HepG2 (cell line): ENCODE measurements around the gene P4HB. TPM values are rescaled to one million over a fixed set of nuclear protein-coding genes. Genes with fewer than 3 reads are reported as not detected.

ENCODE experiments used
- ATAD3A ChIP-seq: sonication (generic); formaldehyde crosslinking; IDR thresholded peaks from 2 replicates; pipeline ENCODE4 v1.4.0; 2020; ENCODE audit warnings: missing genetic modification reagents
- E2F1 ChIP-seq: sonication (generic); formaldehyde crosslinking; IDR thresholded peaks from 2 replicates; pipeline ENCODE4 v1.5.0; 2020; ENCODE audit warnings: missing genetic modification reagents
- HNF1B ChIP-seq: sonication (generic); formaldehyde crosslinking; IDR thresholded peaks from 2 replicates; pipeline ENCODE4 v1.5.1; 2020; ENCODE audit warnings: mild to moderate bottlenecking, moderate library complexity, missing genetic modification reagents
- KDM2A ChIP-seq: sonication (generic); formaldehyde crosslinking; IDR thresholded peaks from 2 replicates; pipeline ENCODE4 v1.4.0; 2020; ENCODE audit warnings: low read depth, missing genetic modification reagents, borderline replicate concordance
- MYC ChIP-seq: sonication (generic); formaldehyde crosslinking; IDR thresholded peaks from 2 replicates; pipeline ENCODE4 v1.9.0; 2021; ENCODE audit warnings: missing genetic modification reagents, borderline replicate concordance
- THAP9 ChIP-seq: sonication (generic); formaldehyde crosslinking; IDR thresholded peaks from 2 replicates; pipeline ENCODE4; 2020; ENCODE audit warnings: missing genetic modification reagents, mild to moderate bottlenecking, borderline replicate concordance
- ZNF121 ChIP-seq: sonication (generic); formaldehyde crosslinking; IDR thresholded peaks from 2 replicates; pipeline ENCODE4 v1.5.0; 2020; ENCODE audit warnings: mild to moderate bottlenecking, missing genetic modification reagents
- ZNF747 ChIP-seq: sonication (generic); formaldehyde crosslinking; IDR thresholded peaks from 2 replicates; pipeline ENCODE4 v1.8.1; 2023; ENCODE audit warnings: missing genetic modification reagents, mild to moderate bottlenecking, borderline replicate concordance
- ZSCAN5A ChIP-seq: sonication (generic); formaldehyde crosslinking; IDR thresholded peaks from 2 replicates; pipeline ENCODE4 v1.8.0; 2022; ENCODE audit warnings: mild to moderate bottlenecking, missing genetic modification reagents, borderline replicate concordance
- polyA plus RNA-seq, 8 experiments: library from polyadenylated mRNA; depleted of rRNA in 3 of 8; stranded (reverse) in 7 of 8; unstranded in 1 of 8; fragments of >200 nt; fragmentation: Illumina TruSeq in 4 of 8; extraction: Trizol in 4 of 8; gene quantifications; 2 replicates each; pipeline versions ENCODE4 v1.2.1 to v1.2.3, GENCODE V29; 2011 to 2016; ENCODE audit warnings: low read depth in 4 of 8, missing spikeins in 1 of 8, mixed read lengths in 1 of 8; ENCODE audit not compliant: insufficient read depth in 1 of 8
- total RNA-seq, 5 experiments: library from RNA; depleted of rRNA; stranded (reverse); fragments of >200 nt; fragmentation: Illumina TruSeq; extraction: Trizol; gene quantifications; 2 replicates each; pipeline ENCODE4 v1.2.3, GENCODE V29; 2016; ENCODE audit warnings: low read depth in 1 of 5
- TF ChIP-seq, protein P1 (sequence below): sonication (generic); formaldehyde crosslinking; IDR thresholded peaks from 2 replicates; pipeline ENCODE4 v1.4.0; 2020; ENCODE audit warnings: missing genetic modification reagents
- TF ChIP-seq, protein P2 (sequence below): sonication (generic); formaldehyde crosslinking; IDR thresholded peaks from 2 replicates; pipeline ENCODE4 v1.8.1; 2023; ENCODE audit warnings: mild to moderate bottlenecking, inconsistent platforms, moderate library complexity, missing genetic modification reagents, borderline replicate concordance
- TF ChIP-seq, protein P3 (sequence below): IDR thresholded peaks from 2 replicates; pipeline ENCODE4 v1.6.1; 2016; ENCODE audit warnings: missing compliant biosample characterization, missing genetic modification reagents, borderline replicate concordance
- TF ChIP-seq, protein P4 (sequence below): sonication (generic); formaldehyde crosslinking; IDR thresholded peaks from 2 replicates; pipeline ENCODE4 v1.5.0; 2020; ENCODE audit warnings: missing genetic modification reagents, mild to moderate bottlenecking, borderline replicate concordance

Gene P4HB
- total and polyA plus RNA-seq, 2 of the 13 experiments (the other 11 are each of a cell fraction or from before 2014, with no cell fraction given) = 185 to 782 TPM

GRCh38 chr17:81902653-81903414 is 42.5 kb upstream of the P4HB start (continued):
- TF ChIP-seq, protein P1, sequence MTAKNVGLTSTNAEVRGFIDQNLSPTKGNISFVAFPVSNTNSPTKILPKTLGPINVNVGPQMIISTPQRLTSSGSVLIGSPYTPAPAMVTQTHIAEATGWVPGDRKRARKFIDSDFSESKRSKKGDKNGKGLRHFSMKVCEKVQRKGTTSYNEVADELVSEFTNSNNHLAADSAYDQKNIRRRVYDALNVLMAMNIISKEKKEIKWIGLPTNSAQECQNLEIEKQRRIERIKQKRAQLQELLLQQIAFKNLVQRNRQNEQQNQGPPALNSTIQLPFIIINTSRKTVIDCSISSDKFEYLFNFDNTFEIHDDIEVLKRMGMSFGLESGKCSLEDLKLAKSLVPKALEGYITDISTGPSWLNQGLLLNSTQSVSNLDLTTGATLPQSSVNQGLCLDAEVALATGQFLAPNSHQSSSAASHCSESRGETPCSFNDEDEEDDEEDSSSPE = no peak
- TF ChIP-seq ZNF121 (CRISPR knock-in tag) (0 out of 2 replicates have a peak, but pooled peaks have one; percentile 5), KDM2A (peak; percentile 97), ZSCAN5A (CRISPR knock-in tag) (no peak), E2F1 (CRISPR knock-in tag) (0 out of 2 replicates have a peak, but pooled peaks have one; percentile 12), MYC (CRISPR knock-in tag) (0 out of 2 replicates have a peak, but pooled peaks have one; percentile 3), ATAD3A (CRISPR knock-in tag) (no peak), ZNF747 (CRISPR knock-in tag) (peak; percentile 32; the same call in 1 of the 2 replicates), HNF1B (CRISPR knock-in tag) (peak; percentile 69), THAP9 (CRISPR knock-in tag) (peak; percentile 24; the same call in 1 of the 2 replicates)
- TF ChIP-seq, protein P2, sequence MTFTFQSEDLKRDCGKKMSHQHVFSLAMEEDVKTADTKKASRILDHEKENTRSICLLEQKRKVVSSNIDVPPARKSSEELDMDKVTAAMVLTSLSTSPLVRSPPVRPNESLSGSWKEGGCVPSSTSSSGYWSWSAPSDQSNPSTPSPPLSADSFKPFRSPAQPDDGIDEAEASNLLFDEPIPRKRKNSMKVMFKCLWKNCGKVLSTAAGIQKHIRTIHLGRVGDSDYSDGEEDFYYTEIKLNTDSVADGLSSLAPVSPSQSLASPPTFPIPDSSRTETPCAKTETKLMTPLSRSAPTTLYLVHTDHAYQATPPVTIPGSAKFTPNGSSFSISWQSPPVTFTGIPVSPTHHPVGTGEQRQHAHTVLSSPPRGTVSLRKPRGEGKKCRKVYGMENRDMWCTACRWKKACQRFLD (CRISPR knock-in tag) = no peak
- TF ChIP-seq, protein P3, sequence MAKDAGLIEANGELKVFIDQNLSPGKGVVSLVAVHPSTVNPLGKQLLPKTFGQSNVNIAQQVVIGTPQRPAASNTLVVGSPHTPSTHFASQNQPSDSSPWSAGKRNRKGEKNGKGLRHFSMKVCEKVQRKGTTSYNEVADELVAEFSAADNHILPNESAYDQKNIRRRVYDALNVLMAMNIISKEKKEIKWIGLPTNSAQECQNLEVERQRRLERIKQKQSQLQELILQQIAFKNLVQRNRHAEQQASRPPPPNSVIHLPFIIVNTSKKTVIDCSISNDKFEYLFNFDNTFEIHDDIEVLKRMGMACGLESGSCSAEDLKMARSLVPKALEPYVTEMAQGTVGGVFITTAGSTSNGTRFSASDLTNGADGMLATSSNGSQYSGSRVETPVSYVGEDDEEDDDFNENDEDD (CRISPR knock-in tag) = no peak
- TF ChIP-seq, protein P4, sequence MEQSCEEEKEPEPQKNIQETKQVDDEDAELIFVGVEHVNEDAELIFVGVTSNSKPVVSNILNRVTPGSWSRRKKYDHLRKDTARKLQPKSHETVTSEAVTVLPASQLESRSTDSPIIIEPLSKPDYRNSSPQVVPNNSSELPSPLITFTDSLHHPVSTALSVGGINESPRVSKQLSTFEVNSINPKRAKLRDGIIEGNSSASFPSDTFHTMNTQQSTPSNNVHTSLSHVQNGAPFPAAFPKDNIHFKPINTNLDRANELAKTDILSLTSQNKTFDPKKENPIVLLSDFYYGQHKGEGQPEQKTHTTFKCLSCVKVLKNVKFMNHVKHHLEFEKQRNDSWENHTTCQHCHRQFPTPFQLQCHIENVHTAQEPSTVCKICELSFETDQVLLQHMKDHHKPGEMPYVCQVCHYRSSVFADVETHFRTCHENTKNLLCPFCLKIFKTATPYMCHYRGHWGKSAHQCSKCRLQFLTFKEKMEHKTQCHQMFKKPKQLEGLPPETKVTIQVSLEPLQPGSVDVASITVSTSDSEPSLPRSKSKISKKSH (CRISPR knock-in tag) = 0 out of 2 replicates have a peak, but pooled peaks have one; percentile 50
